NB4 (cell line): ENCODE data around the gene ORM1.
A peak's percentile ranks its signal among the peaks of the same experiment; 100 is the strongest.

Source experiments
- MYC ChIP-seq: IDR thresholded peaks from 2 replicates; pipeline ENCODE4 v1.6.1; 2011; ENCODE audit warnings: low read depth, low read length
- POLR2A ChIP-seq: IDR thresholded peaks from 2 replicates; pipeline ENCODE4 v1.6.1; 2011; ENCODE audit warnings: mild to moderate bottlenecking; ENCODE audit not compliant: insufficient read length; ENCODE audit errors: extremely low read depth
- TF ChIP-seq, protein P1 (sequence below): IDR thresholded peaks from one replicate; pipeline ENCODE4 v1.5.1; 2012; ENCODE audit warnings: low read depth, low read length
- TF ChIP-seq, protein P2 (sequence below): IDR thresholded peaks from 2 replicates; pipeline ENCODE4 v1.6.1; 2011; ENCODE audit warnings: low read depth, low read length

DNA sequence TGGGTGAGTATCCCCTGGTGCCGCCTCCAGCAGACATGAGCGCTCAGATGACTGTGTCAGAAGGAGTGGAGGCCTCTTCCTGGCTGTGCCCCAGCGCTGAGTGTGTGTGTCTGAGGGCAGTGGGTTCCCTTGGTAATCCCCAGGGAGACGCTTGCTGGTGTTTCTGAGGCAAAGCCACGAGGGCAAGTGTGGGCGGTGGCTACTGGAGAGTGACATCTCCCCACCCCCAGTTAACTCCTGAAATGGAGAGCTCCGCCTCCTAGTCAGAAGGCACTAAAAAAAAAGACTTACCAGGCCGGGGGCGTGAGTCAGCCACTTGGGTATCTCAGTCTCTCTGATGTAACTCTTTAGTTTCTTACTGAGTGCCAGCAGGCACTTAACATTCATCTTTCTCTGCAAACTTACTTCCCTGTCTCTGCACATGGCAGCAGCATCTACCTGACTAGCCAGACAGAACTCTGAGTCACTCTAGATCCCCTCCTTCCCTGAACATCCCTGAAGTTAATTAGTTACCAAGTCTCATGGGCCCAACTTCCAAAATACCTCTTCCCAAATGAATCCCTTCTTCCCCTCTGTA, 26.1 kb downstream of the ORM1 start:
- no peak for TF ChIP-seq POLR2A
- TF ChIP-seq, protein P1, sequence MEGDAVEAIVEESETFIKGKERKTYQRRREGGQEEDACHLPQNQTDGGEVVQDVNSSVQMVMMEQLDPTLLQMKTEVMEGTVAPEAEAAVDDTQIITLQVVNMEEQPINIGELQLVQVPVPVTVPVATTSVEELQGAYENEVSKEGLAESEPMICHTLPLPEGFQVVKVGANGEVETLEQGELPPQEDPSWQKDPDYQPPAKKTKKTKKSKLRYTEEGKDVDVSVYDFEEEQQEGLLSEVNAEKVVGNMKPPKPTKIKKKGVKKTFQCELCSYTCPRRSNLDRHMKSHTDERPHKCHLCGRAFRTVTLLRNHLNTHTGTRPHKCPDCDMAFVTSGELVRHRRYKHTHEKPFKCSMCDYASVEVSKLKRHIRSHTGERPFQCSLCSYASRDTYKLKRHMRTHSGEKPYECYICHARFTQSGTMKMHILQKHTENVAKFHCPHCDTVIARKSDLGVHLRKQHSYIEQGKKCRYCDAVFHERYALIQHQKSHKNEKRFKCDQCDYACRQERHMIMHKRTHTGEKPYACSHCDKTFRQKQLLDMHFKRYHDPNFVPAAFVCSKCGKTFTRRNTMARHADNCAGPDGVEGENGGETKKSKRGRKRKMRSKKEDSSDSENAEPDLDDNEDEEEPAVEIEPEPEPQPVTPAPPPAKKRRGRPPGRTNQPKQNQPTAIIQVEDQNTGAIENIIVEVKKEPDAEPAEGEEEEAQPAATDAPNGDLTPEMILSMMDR = no peak
- TF ChIP-seq, protein P2, sequence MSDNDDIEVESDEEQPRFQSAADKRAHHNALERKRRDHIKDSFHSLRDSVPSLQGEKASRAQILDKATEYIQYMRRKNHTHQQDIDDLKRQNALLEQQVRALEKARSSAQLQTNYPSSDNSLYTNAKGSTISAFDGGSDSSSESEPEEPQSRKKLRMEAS = peak; percentile 89
- peak; percentile 91 for TF ChIP-seq MYC
